Ovary (tissue), 9 donors: ENCODE data around the gene PTPRN2. TPM values are rescaled to one million over a fixed set of nuclear protein-coding genes. Genes with fewer than 3 reads are reported as not detected.

ENCODE experiments used
- DNase-seq, 5 donors: peaks; one replicate each; pipeline ENCODE4 v3.0.0-alpha.2; 2019 to 2020
- H3K27ac ChIP-seq, 2 donors: fragments of 200-600 bp; one replicate each; pipeline versions ENCODE4 v1.5.1 to v1.8.0; 2019 to 2022
- H3K27me3 ChIP-seq: fragments of 200-600 bp; one replicate; pipeline ENCODE4 v1.8.0; 2022
- H3K36me3 ChIP-seq: fragments of 200-600 bp; sonication (generic); one replicate; pipeline ENCODE4 v1.5.1; 2019
- H3K4me1 ChIP-seq: one replicate; pipeline ENCODE4 v1.8.1; 2013; ENCODE audit warnings: mild to moderate bottlenecking, moderate library complexity; ENCODE audit not compliant: insufficient read depth
- H3K4me3 ChIP-seq: fragments of 200-600 bp; sonication (generic); one replicate; pipeline ENCODE4 v1.5.1; 2017
- H3K9me3 ChIP-seq, 2 donors: fragments of 200-600 bp in 1 of 2; sonication (generic) in 1 of 2; one replicate each; pipeline versions ENCODE4 v1.5.1 to v1.8.1; 2013 to 2019; ENCODE audit warnings: mild to moderate bottlenecking in 1 of 2, moderate library complexity in 1 of 2
- CTCF ChIP-seq, 3 donors: fragments of 450-650 bp in 2 of 3; fragments of 200-600 bp in 1 of 3; IDR thresholded peaks; one replicate each; pipeline versions ENCODE4 v1.5.1 to v1.8.0; 2016 to 2022; ENCODE audit warnings: antibody characterized with exemption in 3 of 3, mild to moderate bottlenecking in 1 of 3
- EP300 ChIP-seq: sonication (generic); formaldehyde crosslinking; IDR thresholded peaks from one replicate; pipeline ENCODE4 v1.6.1; 2017; ENCODE audit warnings: antibody characterized with exemption
- POLR2A ChIP-seq: fragments of 450-650 bp; IDR thresholded peaks from one replicate; pipeline ENCODE4 v1.6.1; 2017; ENCODE audit warnings: antibody characterized with exemption, mild to moderate bottlenecking, moderate library complexity
- WGBS, 3 donors: extraction: QIAGEN DNeasy Blood & Tissue Kit in 1 of 3; methylation state at CpG; one replicate each; pipeline versions ENCODE4 v1.1.5 to v1.1.7; 2013 to 2017; 5-methylcytosine and 5-hydroxymethylcytosine counted together
- intact Hi-C, 4 donors: fragments of 100-400 bp; cut with DNase I; formaldehyde crosslinking; loops; one replicate each; pipeline versions ENCODE4 v1.11.0 to v1.15.1; 2022 to 2023
- polyA plus RNA-seq, 2 donors: library from polyadenylated mRNA; stranded (reverse); fragments of 200-250 nt in 1 of 2; fragments of 350-450 nt in 1 of 2; fragmentation: Illumina TruSeq in 1 of 2; extraction: RNeasy Lipid Tissue Mini Kit (QIAGEN cat#74804) in 1 of 2; gene quantifications; one replicate each; pipeline ENCODE4 v1.2.3, GENCODE V29; 2013 to 2014
- total RNA-seq, 7 donors: library from RNA; depleted of rRNA in 2 of 7; stranded (reverse); fragments of >200 nt in 2 of 7; fragmentation: NEBNext Ultra II Directional in 3 of 7; extraction: Animal tissue kit (Norgen Biotek cat#: 25700) in 3 of 7; gene quantifications; one replicate each; pipeline versions ENCODE4 v1.1.0 to v1.2.4, GENCODE V29; 2016 to 2023
- donor health status: DM: no; HTN: no; CAD: no; lungs with moderate emphysema.
- donor health status: DM: no; HTN: no; CAD: no.
- donor health status: Bipolar disorder and iron deficiency.
- donor health status: DM: yes; HTN: yes; CAD: no.
- donor health status: DM: no; HTN: no; CAD: no.
- donor health status: DM: yes; HTN: yes; CAD: no.

PTPRN2 gene
- total and polyA plus RNA-seq, 9 donors: 3.5 to 11.1 (median 5.9) TPM

DNA sequence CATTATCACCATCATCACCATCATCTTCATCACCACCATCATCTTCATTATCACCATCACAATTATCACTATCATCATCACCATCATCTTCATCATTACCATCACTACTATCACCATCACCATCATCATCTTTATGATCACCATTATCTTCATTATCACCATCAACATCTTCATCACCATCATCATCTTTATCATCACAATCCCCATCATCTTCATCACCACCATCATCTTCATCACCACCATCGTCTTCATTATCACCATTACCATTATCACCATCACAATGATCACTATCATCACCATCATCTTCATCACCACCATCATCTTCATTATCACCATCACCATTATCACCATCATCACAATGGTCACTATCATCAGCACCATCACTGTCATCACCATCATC lies 621.1 kb downstream of the PTPRN2 start:
- WGBS, 3 donors: 85 to 91% (median 87%) methylated on average over 1 of the region's 1 CpG
- no peaks in the 10 kb centered on the region for H3K27me3 ChIP-seq
- no peaks in the 10 kb centered on the region for H3K4me1 ChIP-seq
- intact Hi-C loops: no loop called here
- H3K4me3 ChIP-seq: no peak overlapping the region
- no peak overlapping the region for H3K27ac ChIP-seq
- TF ChIP-seq CTCF (IDR thresholded peaks at IDR 0.05) (no peak), POLR2A (no peak), EP300 (no peak)
- DNase-seq: no peak
- no peaks in the 10 kb centered on the region for H3K36me3 ChIP-seq
- H3K9me3 ChIP-seq: no peaks in the 10 kb centered on the region

DNA sequence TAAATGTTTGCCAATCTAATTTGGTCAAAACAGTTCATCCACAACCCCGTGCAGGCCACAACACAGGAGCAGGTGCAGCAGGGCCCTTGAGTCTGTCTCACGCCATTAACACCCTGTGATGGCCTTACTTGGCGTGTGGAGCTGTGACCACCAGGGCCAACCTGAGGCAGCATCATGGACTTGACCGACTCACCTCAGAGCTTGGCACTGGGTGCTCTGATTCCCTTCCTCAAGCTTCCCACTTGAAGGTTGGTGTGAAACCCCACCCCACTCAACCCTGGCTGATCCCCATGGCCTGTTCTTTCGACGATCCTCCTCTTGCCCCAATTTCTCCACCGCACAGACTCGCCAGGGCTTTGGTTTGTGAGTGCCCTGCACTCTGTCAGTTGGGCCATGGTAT lies 623.1 kb downstream of the PTPRN2 start:
- Histone ChIP-seq H3K4me1 (no peaks in the 10 kb centered on the region), H3K4me3 (no peak overlapping the region), H3K36me3 (no peaks in the 10 kb centered on the region), H3K9me3 (no peaks in the 10 kb centered on the region), H3K27ac (no peak overlapping the region), H3K27me3 (no peaks in the 10 kb centered on the region)
- DNase-seq: no peak
- TF ChIP-seq POLR2A (no peak), EP300 (no peak), CTCF (IDR thresholded peaks at IDR 0.05) (no peak)
- 89 to 91% (median 91%) methylated on average over 8 of the region's 8 CpGs for WGBS, 3 donors
- intact Hi-C loops: no loop called here

GRCh38 chr7:157964016-157964415 lies 623.6 kb downstream of the PTPRN2 start:
- Histone ChIP-seq H3K9me3 (no peaks in the 10 kb centered on the region), H3K27ac (no peak overlapping the region), H3K27me3 (no peaks in the 10 kb centered on the region), H3K36me3 (no peaks in the 10 kb centered on the region), H3K4me3 (no peak overlapping the region), H3K4me1 (no peaks in the 10 kb centered on the region)
- no peak for TF ChIP-seq EP300
- no peak for TF ChIP-seq CTCF (IDR thresholded peaks at IDR 0.05)
- no peak for TF ChIP-seq POLR2A
- intact Hi-C loops: no loop called here
- DNase-seq: no peak
- WGBS, 3 donors: 83 to 90% (median 85%) methylated on average over 8 of the region's 8 CpGs

GRCh38 chr7:157963526-157963925 lies 624.1 kb downstream of the PTPRN2 start:
- Histone ChIP-seq H3K27me3 (no peaks in the 10 kb centered on the region), H3K9me3 (no peaks in the 10 kb centered on the region), H3K36me3 (no peaks in the 10 kb centered on the region), H3K4me1 (no peaks in the 10 kb centered on the region), H3K4me3 (no peak overlapping the region), H3K27ac (no peak overlapping the region)
- TF ChIP-seq EP300 (no peak), CTCF (IDR thresholded peaks at IDR 0.05) (no peak), POLR2A (no peak)
- intact Hi-C loops: no loop called here
- no peak for DNase-seq
- WGBS, 3 donors: 69 to 76% (median 72%) methylated on average over 9 of the region's 9 CpGs
